Measurements from ENCODE around the gene TBC1D2.
"Not testable (repeated sequence)": the region's sequence is repeated elsewhere in the genome, so short reads cannot be mapped to it uniquely, and the experiment has no call there.

Gene TBC1D2

DNA sequence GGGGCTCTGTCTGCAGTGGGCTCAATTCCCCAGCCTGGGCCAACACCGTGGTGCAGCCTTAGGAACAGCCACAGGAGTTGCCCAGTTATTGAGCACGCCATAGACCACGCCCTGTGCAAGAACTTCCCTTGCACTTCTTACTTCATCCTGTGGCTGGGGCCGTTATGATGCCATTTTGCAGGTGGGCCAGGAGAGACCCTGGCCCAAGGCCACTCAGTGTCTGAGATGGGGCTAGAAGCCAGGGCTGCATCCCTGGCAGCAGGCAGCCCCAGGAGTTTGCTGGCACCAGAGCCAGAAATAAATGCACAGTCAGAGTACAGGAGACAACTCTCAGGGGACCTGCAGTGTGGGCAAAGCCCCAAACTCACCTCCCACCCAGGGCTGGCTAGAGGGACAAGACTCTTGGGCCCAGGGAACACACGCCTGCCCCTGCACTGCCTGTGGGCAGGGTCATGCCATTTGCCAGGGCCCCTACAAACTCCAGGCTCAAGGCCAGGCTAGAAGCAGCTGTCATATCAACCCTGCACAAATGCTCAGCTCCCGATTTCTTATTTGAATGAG is 69.8 kb downstream of the TBC1D2 start:
- DNase-seq: no peak

DNA sequence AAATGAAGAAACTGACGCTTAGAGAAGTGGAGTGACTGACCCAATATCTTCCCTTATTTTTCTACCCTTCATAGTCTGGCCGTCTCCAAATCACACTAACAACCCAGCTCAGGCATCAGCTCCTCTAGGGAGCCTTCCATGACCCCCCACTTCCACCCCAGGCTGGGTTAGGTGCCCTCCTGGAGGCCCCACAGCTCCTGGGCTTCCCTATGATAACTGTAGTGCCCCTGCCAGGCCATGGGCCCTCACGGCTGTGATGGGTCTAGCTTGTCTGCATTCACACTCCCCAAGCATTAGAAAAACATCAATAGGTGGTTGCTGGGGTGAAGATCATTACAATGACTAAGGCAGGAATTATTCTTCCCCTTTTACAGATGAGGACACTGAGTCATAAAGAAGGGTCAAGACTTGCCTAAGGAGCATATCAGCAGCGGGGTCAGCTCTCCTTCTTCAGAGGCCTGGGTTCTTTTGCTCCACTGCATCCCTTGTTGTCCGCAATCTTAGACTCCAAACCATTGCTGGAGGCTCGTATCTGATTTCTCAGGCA is 70.4 kb downstream of the TBC1D2 start:
- DNase-seq: no peak

DNA sequence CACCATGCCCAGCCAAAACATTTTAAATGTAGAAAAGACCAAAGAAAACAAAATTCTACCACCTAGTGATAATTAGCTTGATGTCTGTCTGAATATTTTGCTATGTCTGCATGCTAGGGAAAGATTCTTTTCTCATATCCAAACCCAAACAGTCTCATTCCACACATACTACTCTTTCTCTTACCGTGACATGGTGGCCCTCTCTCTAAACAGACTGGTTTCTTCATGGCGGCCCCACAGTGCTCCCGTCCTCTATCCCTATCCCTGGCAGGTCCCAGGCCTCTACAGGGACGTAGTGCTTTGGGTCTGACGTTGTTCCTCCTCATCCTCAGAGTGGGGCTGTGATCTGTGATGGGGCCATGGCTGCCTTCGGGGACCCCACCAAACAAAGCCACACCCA is 71.1 kb downstream of the TBC1D2 start:
- no peak for DNase-seq

DNA sequence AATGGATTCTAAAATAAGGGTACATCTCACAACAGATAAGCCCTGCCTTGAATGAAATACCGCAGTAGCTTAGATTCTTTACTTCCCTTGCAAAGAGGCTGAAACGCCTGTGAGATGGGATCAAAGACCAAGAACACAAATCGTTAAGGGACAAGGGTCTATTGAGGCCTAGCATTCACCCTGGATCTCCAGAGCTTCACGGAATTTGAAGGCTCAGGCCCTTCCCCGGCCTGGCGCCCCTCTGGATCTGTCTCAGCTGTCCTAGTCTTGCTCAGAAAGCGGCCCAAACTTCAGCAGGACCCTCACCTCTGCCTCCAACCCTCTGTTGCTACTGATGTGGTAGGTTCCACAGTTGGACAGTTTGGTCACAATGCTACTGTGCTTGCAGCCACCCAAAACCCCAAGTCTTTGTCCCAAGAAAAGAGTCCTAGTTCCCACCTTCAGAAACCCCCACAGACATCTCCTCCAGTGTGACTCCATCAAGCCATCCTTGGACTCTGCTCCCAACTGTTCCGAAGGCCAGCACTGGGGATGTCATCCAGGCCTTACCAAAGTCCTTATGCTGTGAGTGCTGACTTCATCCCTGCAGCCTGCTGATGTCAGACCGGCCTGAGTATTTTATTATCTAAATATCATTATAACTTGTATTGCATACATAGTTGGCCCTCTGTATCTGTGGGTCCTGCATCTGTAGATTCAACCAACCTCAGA is 72.4 kb downstream of the TBC1D2 start:
- no peak for DNase-seq

DNA sequence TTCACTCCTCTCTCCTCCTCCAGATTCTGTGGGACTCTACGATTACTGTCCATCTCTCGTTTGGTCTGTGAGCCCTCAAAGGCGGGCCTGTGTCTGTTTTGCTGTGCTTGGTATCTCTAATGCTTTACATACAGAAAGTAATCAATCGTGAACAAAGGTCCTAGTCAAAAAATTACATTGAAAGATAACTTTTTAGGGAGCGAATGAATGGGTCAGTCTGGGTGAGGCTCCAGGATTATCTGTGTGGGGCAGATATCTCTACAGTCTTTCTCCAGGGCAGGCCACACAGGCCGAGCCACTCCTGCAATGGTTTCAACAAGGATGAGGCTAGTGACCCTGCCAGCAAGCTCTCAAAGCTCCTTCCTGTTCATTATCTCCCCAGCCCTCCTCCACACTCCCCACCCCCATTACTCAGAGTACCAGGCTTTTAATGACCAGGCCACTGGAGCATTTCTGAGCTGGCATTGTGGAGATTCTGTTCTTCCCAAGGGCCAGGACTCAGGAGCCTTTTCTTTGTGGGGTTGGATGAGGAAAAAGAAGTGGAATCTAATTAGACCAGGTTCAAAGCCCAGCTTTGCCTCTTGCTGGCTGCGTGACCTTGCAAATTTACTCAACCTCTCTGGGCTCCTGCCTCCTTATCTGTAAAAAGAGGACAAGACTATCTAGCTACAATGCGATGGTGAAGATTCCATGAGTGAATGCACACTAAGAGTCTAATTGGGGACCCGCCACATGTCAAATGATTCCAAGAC is 73.2 kb downstream of the TBC1D2 start:
- DNase-seq: no peak

DNA sequence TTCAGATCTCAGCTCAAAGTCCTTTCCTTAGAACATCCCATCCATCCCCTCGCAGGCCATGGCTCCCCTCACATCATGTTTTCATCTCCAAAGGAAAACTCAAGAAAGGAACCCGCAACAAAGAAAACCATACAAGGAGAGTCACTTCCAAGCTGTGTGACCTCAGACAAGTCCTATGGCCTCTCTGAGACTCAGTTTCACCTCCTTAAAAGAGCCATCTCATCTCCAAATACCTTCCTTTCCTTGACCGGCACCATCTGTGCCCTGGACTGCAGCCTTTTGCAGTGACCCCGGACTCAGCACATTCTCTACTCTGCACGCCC is 73.7 kb downstream of the TBC1D2 start:
- DNase-seq: no peak

DNA sequence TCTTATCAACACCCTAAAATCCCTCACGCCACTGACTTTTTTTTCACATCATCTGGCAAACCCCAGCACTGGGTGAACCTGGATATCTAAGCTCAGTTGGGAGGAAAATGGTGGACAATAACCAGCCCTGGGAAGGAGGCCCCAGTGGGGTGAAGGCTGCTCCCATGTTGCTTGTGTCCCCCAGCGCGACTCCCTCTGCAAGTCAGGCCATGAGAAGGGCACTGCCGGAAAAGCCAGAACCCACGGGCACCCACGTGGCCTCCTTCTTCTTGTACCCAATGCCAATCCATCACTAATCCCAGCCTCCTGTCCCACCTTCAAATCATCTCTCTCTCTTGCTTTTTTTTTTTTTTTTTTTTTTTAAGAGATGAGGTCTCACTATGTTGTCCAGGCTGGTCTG is 74.5 kb downstream of the TBC1D2 start:
- DNase-seq: no peak

DNA sequence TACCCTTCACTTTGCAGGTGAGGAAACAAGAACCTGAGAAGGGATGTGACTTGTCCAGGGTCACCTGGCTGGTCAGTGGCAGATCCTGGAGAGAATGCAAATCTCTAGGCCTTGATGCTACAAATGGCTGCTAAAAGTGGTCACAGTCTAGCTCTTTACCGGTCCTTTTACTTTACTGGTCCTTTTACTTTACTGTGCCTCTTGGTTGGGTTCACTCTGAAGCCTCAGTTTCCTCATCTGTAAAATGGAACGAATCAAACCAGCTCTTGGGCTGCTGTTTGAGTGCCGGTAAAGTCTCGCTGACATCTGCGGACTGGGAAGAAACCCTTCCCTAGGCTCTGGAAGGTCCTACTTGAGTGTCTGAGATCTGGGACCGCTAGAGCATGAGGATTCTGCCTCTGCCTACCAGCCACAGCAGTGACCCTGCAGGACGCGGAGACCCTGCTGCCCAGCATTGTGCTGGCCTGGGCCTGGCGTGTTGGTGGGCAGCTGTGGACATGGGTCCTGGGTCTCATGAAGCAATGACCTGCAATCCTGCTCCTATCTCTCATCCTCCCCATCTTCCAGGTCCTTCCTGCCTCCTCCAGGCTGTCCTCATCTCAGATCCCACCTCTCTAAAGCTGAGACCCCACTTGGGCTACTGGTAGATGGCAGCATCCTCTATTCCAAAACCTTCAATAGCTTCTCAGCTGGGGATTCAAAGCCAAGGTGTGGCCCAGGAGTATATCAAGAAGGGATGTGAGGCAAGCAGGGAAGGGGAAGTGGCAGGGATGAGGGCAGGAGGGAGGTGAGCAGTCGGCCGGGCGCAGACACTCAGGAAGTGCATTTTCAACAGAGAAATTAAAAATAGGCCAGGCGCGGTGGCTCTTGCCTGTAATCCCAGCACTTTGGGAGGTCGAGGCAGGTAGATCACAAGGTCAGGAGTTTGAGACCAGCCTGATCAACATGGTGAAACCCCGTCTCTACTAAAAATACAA is 76.3 kb downstream of the TBC1D2 start:
- DNase-seq: no peak

DNA sequence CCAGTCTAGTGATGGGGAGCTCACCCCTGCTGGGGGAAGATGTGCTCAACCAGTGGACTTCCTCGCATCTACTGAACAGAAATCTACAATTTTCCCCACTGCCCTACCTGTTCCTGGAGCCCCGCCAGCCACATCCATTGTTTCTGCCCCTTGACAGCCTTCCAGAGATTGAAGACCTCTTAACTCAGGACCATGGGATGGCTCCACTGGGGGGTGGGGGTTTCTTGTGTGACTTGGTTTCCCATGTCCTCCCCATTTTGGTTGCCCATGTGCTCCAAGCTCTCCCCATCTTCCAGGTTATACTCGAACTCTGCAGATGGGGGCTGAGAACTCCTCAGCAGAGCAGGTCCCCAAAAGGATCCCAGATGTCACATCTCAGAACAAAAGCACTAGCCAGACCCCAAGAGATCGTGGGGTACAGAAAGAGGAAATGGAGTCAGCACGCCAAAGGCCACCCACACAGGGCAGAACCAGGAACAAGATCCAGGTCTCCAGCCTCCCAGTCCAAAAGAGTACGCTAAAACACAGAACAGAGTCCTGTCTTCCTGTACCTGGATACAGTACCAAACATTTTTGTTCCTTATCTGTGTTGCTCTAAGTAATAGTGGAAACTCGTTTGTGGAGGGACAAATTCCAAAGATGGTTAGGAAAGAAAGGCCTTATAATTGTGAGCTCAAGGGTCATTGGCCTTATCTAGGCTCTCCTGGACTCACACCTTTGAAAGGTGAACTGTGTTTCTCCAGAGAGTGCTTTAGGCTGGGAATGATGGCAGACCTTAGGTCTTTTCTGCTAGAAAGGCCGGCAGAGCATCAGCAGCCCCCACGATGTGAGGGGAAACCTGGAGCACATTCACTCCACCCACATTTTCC is 78.8 kb downstream of the TBC1D2 start:
- DNase-seq: no peak

DNA sequence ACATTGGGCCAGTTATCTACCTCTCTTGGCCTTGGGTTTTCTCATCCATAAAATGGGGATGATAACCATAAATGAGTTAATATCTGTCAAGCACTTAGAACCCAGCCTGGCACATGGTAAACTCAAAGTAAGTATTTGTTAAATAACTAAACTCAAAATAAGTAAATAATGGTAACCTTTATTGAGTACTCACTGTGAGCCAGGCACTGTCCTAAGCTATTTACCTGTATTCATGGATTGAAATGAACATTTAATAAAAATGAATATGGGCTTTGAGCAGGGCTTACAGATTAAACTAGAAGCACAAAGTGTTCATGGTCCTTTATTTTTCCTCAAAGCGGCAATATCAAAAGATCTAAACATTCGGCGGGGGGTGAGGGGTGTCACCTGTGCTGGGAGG is 79.7 kb downstream of the TBC1D2 start:
- DNase-seq: no peak

DNA sequence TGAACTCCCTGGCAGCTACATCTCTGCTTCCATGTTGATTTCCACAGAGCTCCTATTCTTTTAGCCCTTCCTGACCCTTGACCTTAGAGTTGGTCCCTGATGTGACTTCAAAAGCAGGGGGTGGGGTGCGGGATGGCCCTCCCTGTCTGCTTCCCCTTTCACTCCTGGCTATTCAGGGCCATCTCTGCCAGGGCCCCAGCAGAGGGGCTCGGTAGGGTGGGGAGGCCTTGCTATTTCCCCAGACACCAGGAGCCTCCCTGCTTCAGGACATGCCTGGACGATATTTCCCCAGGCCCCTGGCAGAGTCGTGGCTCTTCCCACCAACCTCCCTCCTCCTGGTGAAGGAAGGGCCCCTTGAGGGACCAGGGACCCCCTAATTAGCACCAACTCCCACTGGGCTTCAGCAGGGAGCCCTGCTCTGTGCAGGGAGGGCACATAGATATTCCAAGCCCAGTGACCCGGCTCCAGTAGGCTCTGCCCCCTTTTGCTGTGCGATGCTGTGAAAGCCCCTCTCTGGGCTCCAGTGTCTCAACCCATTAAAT is 80.3 kb downstream of the TBC1D2 start:
- DNase-seq: no peak

DNA sequence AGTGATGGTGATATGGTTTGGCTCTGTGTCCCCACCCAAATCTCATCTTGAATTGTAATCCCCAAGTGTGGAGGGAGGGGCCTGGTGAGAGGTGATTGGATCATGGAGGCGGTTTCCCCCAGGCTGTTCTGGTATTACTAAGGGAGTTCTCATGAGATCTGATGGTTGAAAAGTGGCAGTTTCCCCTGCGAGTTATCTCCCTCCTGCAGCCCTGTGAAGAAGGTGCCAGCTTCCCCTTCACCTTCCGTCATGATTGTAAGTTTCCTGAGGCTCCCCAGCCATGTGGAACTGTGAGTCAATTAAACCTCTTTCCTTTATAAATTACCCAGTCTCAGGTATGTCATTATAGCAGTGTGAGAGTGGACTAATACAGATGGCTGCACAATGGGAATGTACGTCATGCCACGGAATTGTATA is 80.9 kb downstream of the TBC1D2 start:
- not testable (repeated sequence) for DNase-seq

DNA sequence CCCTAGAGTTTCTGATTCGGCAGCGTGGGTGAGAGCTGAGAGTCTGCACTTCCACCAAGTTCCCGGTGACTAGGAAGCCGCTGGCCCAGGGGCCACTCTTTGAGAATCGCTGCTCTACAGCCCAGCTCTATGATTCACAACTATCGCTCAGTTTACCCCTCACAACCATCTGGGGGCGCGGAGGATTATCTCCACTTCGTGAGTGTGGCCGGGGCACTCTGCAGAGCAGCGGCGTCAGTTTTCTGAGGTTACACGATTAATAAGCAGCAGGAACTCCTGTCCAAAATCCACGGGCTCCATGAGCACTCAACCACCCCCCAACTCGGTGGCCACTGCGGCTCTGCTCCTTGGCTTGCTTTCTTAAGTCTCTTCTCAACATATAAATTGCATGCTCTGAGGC is 82.3 kb downstream of the TBC1D2 start:
- no peak for DNase-seq

DNA sequence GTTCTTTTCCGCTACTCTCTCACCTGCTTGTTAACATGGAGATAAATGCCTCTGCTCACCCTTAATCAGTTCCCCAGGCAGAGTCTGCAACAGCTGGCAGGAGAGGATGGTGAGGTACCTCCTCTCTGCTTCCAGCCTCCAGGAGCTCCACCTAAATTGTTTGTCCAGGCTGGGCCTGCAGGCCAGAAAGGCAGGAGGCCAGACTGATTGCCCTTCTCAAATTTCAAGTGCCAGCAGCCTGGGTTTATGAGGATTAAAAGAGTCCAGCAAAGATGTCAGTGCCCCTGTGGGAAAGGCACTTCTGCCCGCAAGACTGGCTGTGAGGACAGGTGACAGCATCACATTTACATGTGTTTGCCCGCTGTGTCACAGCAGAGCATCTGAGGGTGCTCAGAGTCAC is 82.8 kb downstream of the TBC1D2 start:
- DNase-seq: no peak

DNA sequence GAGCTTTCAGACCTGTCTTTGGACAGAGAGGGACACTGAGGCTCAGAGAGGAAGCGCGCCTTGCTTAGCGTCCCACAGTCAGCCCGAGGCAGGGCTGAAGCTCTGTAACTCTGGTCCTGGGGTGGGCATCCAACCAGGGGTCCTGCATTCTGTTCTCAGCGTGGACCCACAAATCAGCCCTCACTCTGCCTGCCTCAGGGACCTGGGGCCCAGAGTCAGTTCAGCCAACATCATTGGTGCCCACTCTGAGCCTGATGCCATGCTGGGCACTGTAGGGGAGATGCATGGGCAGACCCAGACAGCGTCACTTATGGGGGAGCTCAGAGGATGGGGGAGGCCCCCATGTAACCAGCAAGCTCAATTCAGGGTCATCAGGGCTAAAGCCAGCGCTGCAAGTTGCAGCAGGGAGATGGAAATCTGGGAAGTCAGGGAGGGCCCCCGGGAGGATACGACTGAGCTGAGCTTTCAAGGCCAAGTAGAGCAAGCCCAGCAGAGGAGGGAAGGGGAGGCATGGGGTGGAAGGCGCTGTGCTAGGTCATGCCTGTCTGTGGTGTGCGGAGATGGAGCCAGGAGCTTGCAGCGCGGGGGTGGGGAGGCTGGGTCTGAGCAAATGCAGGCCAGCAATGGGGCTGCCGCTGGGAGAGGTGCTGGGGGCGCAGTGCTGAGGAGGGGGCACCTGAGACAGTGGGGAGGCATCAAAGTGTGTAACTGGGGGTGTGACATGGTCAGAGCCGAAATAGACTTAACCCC is 84.1 kb downstream of the TBC1D2 start:
- no peak for DNase-seq

DNA sequence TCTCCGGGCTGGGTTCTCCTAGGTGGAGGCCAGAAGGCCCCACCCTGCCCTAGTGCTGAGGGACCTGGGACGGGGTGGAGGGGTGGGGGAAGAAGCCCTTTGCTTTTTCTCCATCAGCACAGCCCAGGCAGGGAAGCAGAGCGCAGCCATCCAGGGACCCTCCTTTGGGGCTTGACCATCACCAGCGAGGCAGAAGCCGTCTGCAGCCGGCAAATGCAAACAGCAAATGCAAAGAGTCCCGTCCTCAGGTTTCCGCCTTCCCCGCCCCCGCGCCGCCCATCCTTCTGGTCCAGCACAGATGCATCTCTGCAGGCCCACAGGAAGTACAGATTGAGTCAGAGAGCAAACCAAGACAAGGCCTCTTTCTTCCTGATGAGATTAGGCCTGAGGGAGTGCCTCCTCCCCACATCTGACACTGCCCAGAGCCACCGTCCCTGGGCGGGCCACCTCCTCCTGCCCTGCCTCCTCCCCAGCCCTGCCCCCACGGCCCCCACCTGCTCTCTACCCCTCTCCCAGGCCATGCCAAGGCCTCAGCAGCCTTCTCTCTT is 86.4 kb downstream of the TBC1D2 start:
- DNase-seq: peak; percentile 78

DNA sequence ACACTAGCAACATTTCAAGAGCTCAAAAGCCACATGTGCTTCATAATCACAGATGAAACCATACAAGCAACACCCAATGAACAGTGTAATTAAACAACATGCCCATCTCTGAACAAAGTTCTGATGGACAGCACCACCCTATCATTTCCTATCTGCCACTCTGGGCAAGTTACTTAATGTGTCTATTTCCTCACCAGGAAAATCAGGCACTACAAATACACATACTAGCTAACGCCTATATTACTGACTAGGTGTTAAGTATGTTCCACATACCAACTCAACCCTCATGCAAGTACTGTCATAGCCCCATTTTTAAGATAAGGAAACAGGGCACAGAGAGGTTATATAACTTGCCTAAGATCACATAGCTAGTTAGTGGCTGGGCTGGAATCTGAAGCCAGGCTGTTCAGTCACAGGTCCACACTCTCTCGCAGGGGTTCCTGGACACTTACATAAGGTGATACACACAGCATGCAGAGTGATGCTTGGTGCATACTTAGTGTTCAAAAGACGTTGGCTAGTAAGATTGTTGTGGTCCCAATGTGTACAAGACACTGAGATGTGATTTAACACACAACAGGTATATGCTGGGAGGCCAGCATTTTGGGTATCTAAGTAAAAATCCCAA is 87.2 kb downstream of the TBC1D2 start:
- no peak for DNase-seq

DNA sequence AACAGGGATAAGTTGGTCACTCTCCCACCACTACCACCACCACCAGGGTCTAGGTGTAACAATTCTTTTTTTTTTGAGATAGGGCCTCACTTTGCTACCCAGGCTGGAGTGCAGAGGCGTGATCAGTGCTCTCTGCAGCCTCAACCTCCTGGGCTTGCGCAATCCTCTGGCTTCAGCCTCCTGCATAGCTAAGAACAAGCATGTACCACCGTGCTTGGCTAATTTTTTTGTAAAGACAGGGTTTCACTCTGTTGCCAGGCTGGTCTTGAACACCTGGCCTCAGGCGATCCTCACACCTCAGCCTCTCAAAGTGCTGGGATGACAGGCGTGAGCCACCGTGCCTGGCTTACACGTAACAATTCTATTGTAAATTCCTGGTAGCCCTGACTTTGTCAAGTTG is 90.5 kb downstream of the TBC1D2 start:
- DNase-seq: no peak

DNA sequence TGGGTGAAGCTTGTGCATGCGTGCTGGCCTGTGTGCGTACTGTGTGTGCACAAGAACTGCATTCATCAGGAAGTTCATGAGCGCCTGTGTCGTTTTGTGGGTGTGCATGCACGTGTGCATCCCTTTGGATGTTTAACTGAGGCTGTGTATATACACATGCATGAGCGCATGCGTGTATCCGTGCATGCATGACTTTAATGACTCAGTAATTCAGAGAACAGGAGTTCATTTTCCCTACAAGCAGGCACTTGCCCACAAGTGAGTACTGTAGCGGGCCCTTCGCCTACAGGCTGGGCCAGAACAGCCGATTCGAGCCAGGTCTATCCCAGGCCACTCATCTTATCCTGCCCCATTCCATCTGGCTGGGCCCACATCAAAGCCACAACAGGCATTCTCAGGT is 92.8 kb downstream of the TBC1D2 start:
- DNase-seq: no peak

DNA sequence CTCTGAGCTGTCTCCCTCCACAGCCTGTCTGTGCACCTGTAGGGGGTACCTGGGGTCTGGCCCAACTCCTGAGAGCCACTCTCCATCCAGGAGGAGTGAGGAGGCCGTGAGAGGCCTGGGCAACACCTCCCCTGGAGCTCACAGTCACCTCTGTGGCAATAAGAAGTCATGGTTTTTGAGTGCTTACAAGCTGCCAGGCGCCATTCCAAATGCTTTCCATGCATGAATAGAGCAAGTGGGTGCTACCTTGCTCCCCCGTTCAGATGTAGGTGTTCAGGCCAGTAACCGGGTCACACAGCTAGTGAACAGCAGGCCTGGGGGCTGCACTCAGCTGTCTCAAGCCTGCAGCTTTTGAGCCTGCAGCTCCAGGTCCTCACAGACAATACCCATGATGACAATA is 93.6 kb downstream of the TBC1D2 start:
- no peak for DNase-seq
